Adrenal gland (tissue), 12 donors: ENCODE results near the gene DCTD. TPM values are rescaled to one million over a fixed set of nuclear protein-coding genes. Genes with fewer than 3 reads are reported as not detected.

Experiments
- DNase-seq, 7 donors: peaks; one replicate each; pipeline ENCODE4 v3.0.0-alpha.2; 2019 to 2020
- H3K27ac ChIP-seq, 5 donors: fragments of 200-600 bp; sonication (generic) in 4 of 5; 1 replicate in 3 of 5; 2 replicates in 2 of 5; pipeline versions ENCODE4 v1.5.1 to v1.8.0; 2016 to 2020; ENCODE audit warnings: mild to moderate bottlenecking in 1 of 5
- H3K27me3 ChIP-seq: fragments of 200-600 bp; 2 replicates; pipeline ENCODE4 v1.8.0; 2021
- H3K36me3 ChIP-seq, 2 donors: fragments of 200-600 bp; replicated peaks in 1 of 2; 1 replicate in 1 of 2; 2 replicates in 1 of 2; pipeline versions ENCODE4 v1.5.1 to v1.8.0; 2018 to 2022
- H3K4me1 ChIP-seq, 2 donors: fragments of 200-600 bp; replicated peaks in 1 of 2; 1 replicate in 1 of 2; 2 replicates in 1 of 2; pipeline versions ENCODE4 v1.5.1 to v1.8.0; 2018 to 2021
- H3K4me3 ChIP-seq, 4 donors: fragments of 200-600 bp; sonication (generic) in 3 of 4; one replicate each; pipeline ENCODE4 v1.5.1; 2016 to 2018
- H3K9me3 ChIP-seq, 3 donors: fragments of 200-600 bp; sonication (generic) in 1 of 3; replicated peaks in 1 of 3; 1 replicate in 2 of 3; 2 replicates in 1 of 3; pipeline versions ENCODE4 v1.5.1 to v1.8.0; 2016 to 2021
- POLR2A ChIP-seq, 2 donors: fragments of 450-650 bp; IDR thresholded peaks; one replicate each; pipeline ENCODE4 v1.6.1; 2017; ENCODE audit warnings: antibody characterized with exemption in 2 of 2, mild to moderate bottlenecking in 2 of 2, moderate library complexity in 1 of 2
- WGBS, 4 donors: extraction: QIAGEN DNeasy Blood & Tissue Kit in 2 of 4; methylation state at CpG; one replicate each; pipeline versions ENCODE4 v1.1.5 to v1.1.7; 2013 to 2017; 5-methylcytosine and 5-hydroxymethylcytosine counted together
- intact Hi-C, 2 donors: fragments of 100-400 bp; cut with DNase I; formaldehyde crosslinking; loops; one replicate each; pipeline versions ENCODE4 v1.14.1 to v1.15.0; 2022 to 2023
- polyA plus RNA-seq, 3 donors: library from polyadenylated mRNA; stranded (reverse); fragments of 200-250 nt in 2 of 3; fragments of 350-450 nt in 1 of 3; fragmentation: Illumina TruSeq in 1 of 3; extraction: RNeasy Lipid Tissue Mini Kit (QIAGEN cat#74804) in 1 of 3; gene quantifications; one replicate each; pipeline ENCODE4 v1.2.3, GENCODE V29; 2013 to 2014
- total RNA-seq, 9 donors: library from RNA; depleted of rRNA in 4 of 9; stranded (reverse); fragments of >200 nt in 4 of 9; fragments of 120-200 nt in 1 of 9; fragmentation: NEBNext Ultra II Directional in 1 of 9; extraction: Animal tissue kit (Norgen Biotek cat#: 25700) in 1 of 9; gene quantifications; one replicate each; pipeline versions ENCODE4 v1.1.0 to v1.2.4, GENCODE V29; 2013 to 2023
- TF ChIP-seq, protein P1 (sequence below), 6 experiments: fragments of 450-650 bp in 4 of 6; fragments of 200-600 bp in 2 of 6; sonication (generic) in 1 of 6; IDR thresholded peaks; 1 replicate in 5 of 6; 2 replicates in 1 of 6; pipeline versions ENCODE4 v1.5.1 to v1.8.0; 2016 to 2021; ENCODE audit warnings: antibody characterized with exemption in 6 of 6, mild to moderate bottlenecking in 2 of 6, moderate library complexity in 1 of 6
- donor health status: healthy with polysubstance abuse.
- donor health status: Bipolar disorder and iron deficiency.
- donor health status: DM: yes; HTN: yes; CAD: no.
- donor health status: DM: no; HTN: no; CAD: no.
- donor health status: DM: no; HTN: no; CAD: no.
- donor health status: DM: yes; HTN: yes; CAD: no.

The DCTD gene
- total and polyA plus RNA-seq, 12 donors = 54.5 to 254 (median 126) TPM

DNA sequence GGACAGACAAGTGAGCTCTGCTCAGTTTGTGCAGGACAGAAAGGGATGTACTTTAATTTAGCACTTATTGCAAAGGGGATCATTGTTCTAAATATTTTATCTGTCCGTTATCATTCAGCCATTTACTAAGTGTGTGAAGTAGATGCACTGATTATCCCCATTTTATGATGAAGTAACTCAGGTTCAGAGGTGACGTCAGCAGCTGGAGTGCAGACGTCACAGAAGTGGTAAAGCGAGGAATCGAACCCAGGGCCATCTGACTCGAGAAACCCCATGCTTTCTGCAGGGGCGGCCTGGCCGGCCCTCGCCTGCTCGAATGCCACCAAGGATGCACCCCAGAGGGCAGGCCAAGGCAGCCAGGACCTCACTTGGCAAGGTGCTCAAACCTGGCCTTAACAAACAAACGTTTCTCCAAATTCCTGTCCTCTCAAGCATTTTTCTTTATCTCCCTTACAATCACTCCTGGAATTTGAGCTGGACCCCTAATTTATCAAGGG is 75.0 kb downstream of the DCTD start:
- Histone ChIP-seq H3K27ac (no peak overlapping the region), H3K36me3 (no peaks in the 10 kb centered on the region), H3K27me3 (no peaks in the 10 kb centered on the region), H3K4me3 (no peak overlapping the region), H3K9me3 (no peaks in the 10 kb centered on the region), H3K4me1 (no peaks in the 10 kb centered on the region)
- DNase-seq = no peak
- WGBS, 4 donors = 75 to 84% (median 80%) methylated on average over 11 of the region's 11 CpGs
- intact Hi-C loops = no loop called here
- no peak for TF ChIP-seq POLR2A (IDR thresholded peaks at IDR 0.05)
- TF ChIP-seq, protein P1, sequence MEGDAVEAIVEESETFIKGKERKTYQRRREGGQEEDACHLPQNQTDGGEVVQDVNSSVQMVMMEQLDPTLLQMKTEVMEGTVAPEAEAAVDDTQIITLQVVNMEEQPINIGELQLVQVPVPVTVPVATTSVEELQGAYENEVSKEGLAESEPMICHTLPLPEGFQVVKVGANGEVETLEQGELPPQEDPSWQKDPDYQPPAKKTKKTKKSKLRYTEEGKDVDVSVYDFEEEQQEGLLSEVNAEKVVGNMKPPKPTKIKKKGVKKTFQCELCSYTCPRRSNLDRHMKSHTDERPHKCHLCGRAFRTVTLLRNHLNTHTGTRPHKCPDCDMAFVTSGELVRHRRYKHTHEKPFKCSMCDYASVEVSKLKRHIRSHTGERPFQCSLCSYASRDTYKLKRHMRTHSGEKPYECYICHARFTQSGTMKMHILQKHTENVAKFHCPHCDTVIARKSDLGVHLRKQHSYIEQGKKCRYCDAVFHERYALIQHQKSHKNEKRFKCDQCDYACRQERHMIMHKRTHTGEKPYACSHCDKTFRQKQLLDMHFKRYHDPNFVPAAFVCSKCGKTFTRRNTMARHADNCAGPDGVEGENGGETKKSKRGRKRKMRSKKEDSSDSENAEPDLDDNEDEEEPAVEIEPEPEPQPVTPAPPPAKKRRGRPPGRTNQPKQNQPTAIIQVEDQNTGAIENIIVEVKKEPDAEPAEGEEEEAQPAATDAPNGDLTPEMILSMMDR (IDR thresholded peaks at IDR 0.05) = no peak

DNA sequence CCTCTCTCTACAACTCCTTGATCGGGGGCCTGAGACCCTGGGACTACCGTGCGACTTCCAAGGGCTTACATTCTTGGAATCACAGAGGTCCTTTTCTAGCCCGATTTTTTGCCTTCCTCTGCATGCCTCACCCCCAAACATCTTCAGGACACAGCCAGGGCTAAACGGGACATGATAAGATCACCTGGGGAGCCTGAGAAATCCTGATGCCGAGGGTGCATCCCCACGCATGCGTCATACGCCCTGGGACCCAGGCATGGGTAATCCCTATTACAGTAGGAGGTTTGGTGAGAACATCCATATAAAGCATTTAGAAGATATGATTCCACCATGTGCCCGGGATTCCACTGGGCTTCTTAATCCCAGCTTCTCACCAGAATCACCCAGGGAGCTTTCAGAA is 77.1 kb downstream of the DCTD start:
- 86 to 92% (median 91%) methylated on average over 10 of the region's 10 CpGs for WGBS, 4 donors
- Histone ChIP-seq H3K4me3 (no peak overlapping the region), H3K9me3 (no peaks in the 10 kb centered on the region), H3K27me3 (no peaks in the 10 kb centered on the region), H3K4me1 (no peaks in the 10 kb centered on the region), H3K36me3 (no peaks in the 10 kb centered on the region), H3K27ac (no peak overlapping the region)
- no peak for TF ChIP-seq POLR2A (IDR thresholded peaks at IDR 0.05)
- TF ChIP-seq, protein P1 (IDR thresholded peaks at IDR 0.05) = no peak
- no peak for DNase-seq
- intact Hi-C loops = no loop called here

Other genes starting within 250 kb of the DCTD start
- 10 to 100 TPM; 10.7 to 27.9 (median 21.8) TPM for gene WWC2, start 181.9 kb upstream of the DCTD start, total RNA-seq
- gene WWC2, start 181.9 kb upstream of the DCTD start, polyA plus RNA-seq = 10 to 100 TPM in 1 of 3 donors, 1 to 10 TPM in 2; 3.1 to 17.5 (median 4.1) TPM